Stimulated activated naive B cell treated with anti-CD40 and anti-IgM and Interleukin-4, amounts not matched to agents 10 μg/mL and 1 μg/mL and 100 μg/mL, for 72 hours (primary cell): ENCODE data around the gene BRMS1L.
"Not testable (repeated sequence)": the region's sequence is repeated elsewhere in the genome, so short reads cannot be mapped to it uniquely, and the experiment has no call there.

Experiments
- ATAC-seq, 2 donors: fragments of 150-1000 bp; cut with Tn5 transposase; replicated peaks; 2 replicates each; pipeline ENCODE4 v1.10.0; 2021; ENCODE audit warnings: moderate library complexity in 1 of 2
- DNase-seq: peaks from one replicate; pipeline ENCODE4 v3.0.0; 2021
- H3K27ac Mint-ChIP-seq: one replicate; pipeline ENCODE4 v1.8.0; 2022; ENCODE audit warnings: mild to moderate bottlenecking, mixed read lengths
- H3K27me3 Mint-ChIP-seq, 2 donors: one replicate each; pipeline ENCODE4 v1.8.0; 2022; ENCODE audit warnings: mixed read lengths in 2 of 2
- H3K36me3 Mint-ChIP-seq, 2 donors: one replicate each; pipeline ENCODE4 v1.8.0; 2022; ENCODE audit warnings: mixed read lengths in 2 of 2, mild to moderate bottlenecking in 1 of 2
- H3K4me1 Mint-ChIP-seq, 2 donors: one replicate each; pipeline ENCODE4 v1.8.0; 2022; ENCODE audit warnings: mixed read lengths in 2 of 2, mild to moderate bottlenecking in 1 of 2
- H3K4me3 Mint-ChIP-seq, 2 donors: one replicate each; pipeline ENCODE4 v1.8.0; 2022; ENCODE audit warnings: mild to moderate bottlenecking in 2 of 2, mixed read lengths in 2 of 2, moderate library complexity in 1 of 2
- H3K9me3 Mint-ChIP-seq, 2 donors: one replicate each; pipeline ENCODE4 v1.8.0; 2022; ENCODE audit warnings: mixed read lengths in 2 of 2, mild to moderate bottlenecking in 1 of 2

The BRMS1L gene

GRCh38 chr14:35835208-35835982 lies 9.3 kb downstream of the BRMS1L start:
- Mint-ChIP-seq H3K36me3 (peaks cover 37 to 42% of the 10 kb centered on the region in 2 donors), H3K27me3 (no peaks in the 10 kb centered on the region), H3K4me3 (no peak overlapping the region), H3K9me3 (peaks cover 2 to 7% of the 10 kb centered on the region in 2 donors), H3K4me1 (no peaks in the 10 kb centered on the region), H3K27ac (no peak overlapping the region)
- no peak for DNase-seq
- ATAC-seq, result no peak

DNA sequence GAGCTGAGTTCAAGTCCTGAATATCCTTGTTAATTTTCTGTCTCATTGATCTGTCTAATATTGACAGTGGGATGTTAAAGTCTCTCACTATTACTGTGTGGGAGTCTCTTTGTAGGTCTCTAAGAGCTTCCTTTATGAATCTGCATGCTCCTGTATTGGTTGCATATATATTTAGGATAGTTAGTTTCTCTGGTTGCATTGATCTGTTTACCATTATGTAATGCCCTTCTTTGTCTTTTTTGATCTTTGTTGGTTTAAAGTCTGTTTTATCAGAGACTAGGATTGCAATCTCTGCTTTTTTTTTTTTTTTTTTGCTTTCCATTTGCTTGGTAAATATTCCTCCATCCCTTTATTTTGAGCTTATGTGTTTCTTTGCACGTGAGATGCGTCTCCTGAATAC lies 15.6 kb downstream of the BRMS1L start:
- H3K4me3 Mint-ChIP-seq, H3K4me1 Mint-ChIP-seq, ATAC-seq, DNase-seq, H3K27me3 Mint-ChIP-seq, H3K27ac Mint-ChIP-seq: not testable (repeated sequence)
- Mint-ChIP-seq H3K9me3 (peaks cover 21 to 27% of the 10 kb centered on the region in 2 donors), H3K36me3 (peaks cover 75 to 91% of the 10 kb centered on the region in 2 donors)

GRCh38 chr14:35842245-35842644 lies 16.1 kb downstream of the BRMS1L start:
- not testable (repeated sequence) for DNase-seq, ATAC-seq, H3K27me3 Mint-ChIP-seq

DNA sequence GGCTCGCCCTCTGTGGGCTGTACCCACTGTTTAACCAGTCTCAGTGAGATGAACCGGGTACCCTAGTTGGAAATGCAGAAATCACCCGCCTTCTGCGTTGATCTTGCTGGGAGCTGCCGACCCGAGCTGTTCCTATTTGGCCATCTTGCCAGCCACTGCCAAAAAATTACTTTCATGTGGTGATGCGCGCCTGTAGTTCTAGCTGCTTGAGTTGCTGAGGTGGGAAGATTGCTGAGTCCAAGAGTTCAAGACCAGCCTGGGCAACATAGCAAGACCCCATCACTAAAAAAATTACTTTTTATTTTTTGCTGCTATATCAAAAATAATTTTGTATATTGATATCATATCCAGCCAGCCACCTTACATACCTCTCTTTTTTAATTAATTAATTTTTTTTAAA lies 18.4 kb downstream of the BRMS1L start:
- no peaks in the 10 kb centered on the region for H3K27me3 Mint-ChIP-seq
- ATAC-seq, result no peak
- peaks cover 21 to 23% of the 10 kb centered on the region in 2 donors for H3K9me3 Mint-ChIP-seq
- peaks cover 0 to 5% of the 10 kb centered on the region in 2 donors for H3K4me1 Mint-ChIP-seq
- no peak for DNase-seq
- no peak overlapping the region for H3K27ac Mint-ChIP-seq
- H3K4me3 Mint-ChIP-seq, result no peak overlapping the region
- H3K36me3 Mint-ChIP-seq, result peaks cover 62 to 79% of the 10 kb centered on the region in 2 donors

More at GRCh38 chr14:35842245-35842644, 16.1 kb downstream of the BRMS1L start:
- H3K27ac Mint-ChIP-seq, H3K4me1 Mint-ChIP-seq, H3K4me3 Mint-ChIP-seq: not testable (repeated sequence)
- peaks cover 21 to 27% of the 10 kb centered on the region in 2 donors for H3K9me3 Mint-ChIP-seq
- H3K36me3 Mint-ChIP-seq, result peaks cover 71 to 90% of the 10 kb centered on the region in 2 donors

DNA sequence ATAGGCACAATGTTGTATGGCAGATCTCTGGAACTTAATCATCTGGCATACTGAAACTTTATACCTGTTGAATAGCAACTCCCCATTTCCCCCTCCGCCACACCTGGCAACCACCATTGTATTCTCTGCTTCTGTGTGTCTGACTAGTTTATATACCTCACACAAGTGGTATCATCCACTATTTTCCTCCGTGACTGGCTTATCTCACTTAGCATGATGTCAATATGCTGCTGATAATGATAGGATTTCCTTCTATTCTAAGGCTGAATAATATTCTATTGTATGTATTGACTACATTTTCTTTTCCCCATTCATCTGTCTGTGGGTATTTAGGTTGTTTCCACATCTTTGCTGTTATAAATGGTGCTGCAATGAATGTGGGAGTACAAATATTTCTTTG lies 21.5 kb downstream of the BRMS1L start:
- Mint-ChIP-seq H3K9me3 (peaks cover 5 to 10% of the 10 kb centered on the region in 2 donors), H3K4me3 (no peak overlapping the region), H3K27me3 (no peaks in the 10 kb centered on the region), H3K27ac (no peak overlapping the region), H3K4me1 (peaks cover 0 to 5% of the 10 kb centered on the region in 2 donors), H3K36me3 (peaks cover 52 to 74% of the 10 kb centered on the region in 2 donors)
- DNase-seq, result no peak
- ATAC-seq, result no peak

DNA sequence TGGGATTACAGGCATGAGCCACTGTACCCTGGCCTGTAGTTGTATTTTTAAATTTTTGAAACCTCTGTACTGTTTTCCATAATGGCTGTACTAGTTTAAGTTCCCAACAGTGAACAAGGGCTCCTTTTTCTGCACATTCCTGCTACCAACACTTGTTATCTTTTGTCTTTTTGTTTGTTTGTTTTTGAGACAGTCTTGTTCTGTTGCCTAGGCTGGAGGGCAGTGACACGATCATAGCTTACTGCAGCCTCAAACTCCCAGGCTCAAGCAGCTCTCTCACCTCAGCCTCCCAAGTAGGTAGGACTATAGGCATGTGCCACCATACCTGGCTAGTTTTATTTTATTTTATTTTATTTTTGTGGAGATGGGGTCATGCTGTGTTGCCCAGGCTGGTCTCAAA lies 23.0 kb downstream of the BRMS1L start:
- H3K27ac Mint-ChIP-seq, result no peak overlapping the region
- H3K4me1 Mint-ChIP-seq, result peaks cover 0 to 5% of the 10 kb centered on the region in 2 donors

DNA sequence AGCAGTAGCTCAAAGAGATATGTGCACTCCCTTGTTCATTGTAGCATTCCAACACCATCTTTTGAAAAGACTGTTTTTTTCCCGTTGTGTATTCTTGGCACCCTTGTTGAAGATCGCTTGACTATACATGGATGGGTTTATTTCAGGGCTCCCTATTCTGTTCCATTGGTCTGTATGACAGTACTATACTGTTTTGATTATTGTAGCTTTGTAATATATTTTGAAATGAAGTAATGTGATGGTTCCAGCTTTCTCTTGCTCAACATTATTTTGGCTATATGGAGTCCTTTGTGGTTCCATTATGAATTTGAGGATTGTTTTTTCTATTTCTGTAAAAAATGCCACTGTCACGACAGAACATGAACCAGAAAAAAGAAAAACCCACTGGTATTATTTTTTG lies 25.7 kb downstream of the BRMS1L start:
- DNase-seq, result no peak
- peaks cover 30 to 39% of the 10 kb centered on the region in 2 donors for H3K36me3 Mint-ChIP-seq
- H3K4me1 Mint-ChIP-seq, result peaks cover 13 to 21% of the 10 kb centered on the region in 2 donors
- H3K4me3 Mint-ChIP-seq, result no peak overlapping the region
- no peak for ATAC-seq
- no peak overlapping the region for H3K27ac Mint-ChIP-seq
- peaks cover 1 to 7% of the 10 kb centered on the region in 2 donors for H3K9me3 Mint-ChIP-seq
- no peaks in the 10 kb centered on the region for H3K27me3 Mint-ChIP-seq

More for the DNA sequence above, 23.0 kb downstream of the BRMS1L start:
- peaks cover 43 to 62% of the 10 kb centered on the region in 2 donors for H3K36me3 Mint-ChIP-seq
- no peaks in the 10 kb centered on the region for H3K27me3 Mint-ChIP-seq
- H3K4me3 Mint-ChIP-seq, result no peak overlapping the region
- H3K9me3 Mint-ChIP-seq, result peaks cover 1 to 7% of the 10 kb centered on the region in 2 donors
- DNase-seq, result no peak
- ATAC-seq, result no peak

DNA sequence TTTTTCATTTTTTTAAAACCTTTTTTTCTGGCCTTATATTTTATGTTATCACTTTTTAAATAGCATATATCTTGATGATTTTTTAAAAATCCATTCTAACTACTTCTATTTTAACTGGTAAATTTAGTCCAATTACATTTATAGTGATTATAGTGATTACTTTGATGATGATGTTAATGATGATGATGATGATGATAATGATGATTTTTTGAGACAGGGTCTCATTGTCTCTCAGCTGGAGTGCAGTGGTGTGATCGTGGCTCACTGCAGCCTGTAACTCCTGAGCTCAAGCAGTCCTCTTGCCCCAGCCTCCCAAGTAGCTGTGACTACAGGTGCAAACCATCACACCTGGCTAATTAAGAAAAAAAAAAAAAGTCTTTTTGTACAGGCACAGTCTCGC lies 27.1 kb downstream of the BRMS1L start:
- Mint-ChIP-seq H3K27me3 (no peaks in the 10 kb centered on the region), H3K9me3 (peaks cover 1 to 7% of the 10 kb centered on the region in 2 donors), H3K4me1 (peaks cover 14 to 16% of the 10 kb centered on the region in 2 donors), H3K27ac (no peak overlapping the region), H3K36me3 (peaks cover 30 to 42% of the 10 kb centered on the region in 2 donors), H3K4me3 (no peak overlapping the region)
- no peak for DNase-seq
- ATAC-seq, result no peak

- H3K4me1 Mint-ChIP-seq, result peaks cover 14 to 16% of the 10 kb centered on the region in 2 donors
- peaks cover 28 to 43% of the 10 kb centered on the region in 2 donors for H3K36me3 Mint-ChIP-seq
- no peak for DNase-seq
- peaks cover 1 to 7% of the 10 kb centered on the region in 2 donors for H3K9me3 Mint-ChIP-seq
- ATAC-seq, result no peak
- no peaks in the 10 kb centered on the region for H3K27me3 Mint-ChIP-seq
- no peak overlapping the region for H3K27ac Mint-ChIP-seq
- H3K4me3 Mint-ChIP-seq, result no peak overlapping the region
Observed at GRCh38 chr14:35854696-35855270, 28.6 kb downstream of the BRMS1L start.

GRCh38 chr14:35855876-35856481 lies 29.8 kb downstream of the BRMS1L start:
- peaks cover 16% of the 10 kb centered on the region in 2 donors for H3K4me1 Mint-ChIP-seq
- ATAC-seq (peak; percentile 92 to 94), DNase-seq (no peak)
- H3K9me3 Mint-ChIP-seq, result peaks cover 1 to 7% of the 10 kb centered on the region in 2 donors
- peaks cover 22 to 38% of the 10 kb centered on the region in 2 donors for H3K36me3 Mint-ChIP-seq
- H3K27me3 Mint-ChIP-seq, result no peaks in the 10 kb centered on the region
- H3K27ac Mint-ChIP-seq, result no peak overlapping the region
- no peak overlapping the region for H3K4me3 Mint-ChIP-seq

DNA sequence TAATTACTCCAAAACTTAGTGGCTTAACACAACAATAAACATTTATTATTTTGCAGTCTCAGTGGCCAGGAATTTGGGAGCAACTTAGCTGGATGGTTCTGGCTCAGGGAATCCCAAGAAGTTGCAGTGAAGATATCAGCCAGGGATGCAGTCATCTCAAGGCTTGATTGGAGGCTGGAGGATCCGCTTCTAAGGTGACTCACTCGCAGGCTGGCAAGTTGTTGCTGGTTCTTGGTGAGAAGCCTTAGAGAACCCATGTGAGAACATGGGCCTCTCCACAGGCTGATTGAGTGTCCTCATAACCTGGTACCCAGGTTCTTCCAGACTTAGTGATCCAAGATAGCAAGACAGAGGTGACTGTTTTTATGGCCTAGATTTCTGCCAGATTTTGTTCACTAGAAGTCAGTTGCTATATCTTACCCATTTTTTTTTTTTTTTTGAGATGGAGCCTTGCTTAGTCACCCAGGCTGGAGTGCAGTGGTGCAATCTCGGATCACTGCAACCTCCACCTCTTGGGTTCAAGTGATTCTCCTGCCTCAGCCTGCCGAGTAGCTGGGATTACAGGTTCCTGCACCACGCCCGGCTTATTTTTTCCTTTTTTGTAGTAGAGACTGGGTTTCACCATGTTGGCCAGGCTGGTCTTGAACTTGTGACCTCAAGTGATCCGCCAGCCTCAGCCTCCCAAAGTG lies 32.5 kb downstream of the BRMS1L start:
- H3K36me3 Mint-ChIP-seq, result peaks cover 16 to 34% of the 10 kb centered on the region in 2 donors
- H3K4me1 Mint-ChIP-seq, result peaks cover 16% of the 10 kb centered on the region in 2 donors
- H3K9me3 Mint-ChIP-seq, result no peaks in the 10 kb centered on the region
- ATAC-seq (no peak), DNase-seq (no peak)
- H3K27me3 Mint-ChIP-seq, result no peaks in the 10 kb centered on the region
- no peak overlapping the region for H3K27ac Mint-ChIP-seq
- no peak overlapping the region for H3K4me3 Mint-ChIP-seq

DNA sequence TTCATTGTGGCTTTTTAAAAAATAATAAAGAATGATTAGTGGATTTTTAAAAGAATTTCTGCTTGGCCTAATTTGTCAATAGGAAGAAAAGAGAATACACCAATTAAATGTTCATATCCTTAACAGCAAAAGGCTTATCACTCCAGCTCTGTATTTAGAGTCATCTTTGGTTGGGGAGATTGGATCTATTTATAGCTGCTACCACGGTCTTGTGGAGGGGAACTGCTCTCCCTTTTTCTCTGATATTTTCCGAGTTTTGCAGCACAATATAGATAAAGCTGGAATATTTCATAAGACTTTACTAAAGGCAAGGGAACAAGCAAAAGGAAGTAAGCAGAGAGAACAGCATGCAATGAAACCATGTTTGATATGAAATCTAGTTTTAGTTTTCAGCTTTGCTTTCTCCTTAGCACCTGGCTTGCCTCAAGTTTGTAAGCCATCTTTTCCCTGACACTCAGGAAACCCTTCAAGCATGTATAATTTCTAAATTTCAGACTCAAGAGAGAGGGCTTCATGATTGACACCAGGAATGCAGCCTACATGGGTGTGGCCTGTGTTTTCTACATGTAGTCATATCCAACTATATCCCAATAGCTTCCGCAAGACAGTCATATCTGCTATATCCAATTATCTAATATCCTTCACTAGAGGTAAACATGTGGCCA lies 35.2 kb downstream of the BRMS1L start:
- no peak overlapping the region for H3K27ac Mint-ChIP-seq
- no peak for DNase-seq
- H3K36me3 Mint-ChIP-seq, result peaks cover 27 to 45% of the 10 kb centered on the region in 2 donors
- H3K4me3 Mint-ChIP-seq, result no peak overlapping the region
- no peak for ATAC-seq
- peaks cover 2 to 4% of the 10 kb centered on the region in 2 donors for H3K4me1 Mint-ChIP-seq
- no peaks in the 10 kb centered on the region for H3K9me3 Mint-ChIP-seq
- H3K27me3 Mint-ChIP-seq, result no peaks in the 10 kb centered on the region

DNA sequence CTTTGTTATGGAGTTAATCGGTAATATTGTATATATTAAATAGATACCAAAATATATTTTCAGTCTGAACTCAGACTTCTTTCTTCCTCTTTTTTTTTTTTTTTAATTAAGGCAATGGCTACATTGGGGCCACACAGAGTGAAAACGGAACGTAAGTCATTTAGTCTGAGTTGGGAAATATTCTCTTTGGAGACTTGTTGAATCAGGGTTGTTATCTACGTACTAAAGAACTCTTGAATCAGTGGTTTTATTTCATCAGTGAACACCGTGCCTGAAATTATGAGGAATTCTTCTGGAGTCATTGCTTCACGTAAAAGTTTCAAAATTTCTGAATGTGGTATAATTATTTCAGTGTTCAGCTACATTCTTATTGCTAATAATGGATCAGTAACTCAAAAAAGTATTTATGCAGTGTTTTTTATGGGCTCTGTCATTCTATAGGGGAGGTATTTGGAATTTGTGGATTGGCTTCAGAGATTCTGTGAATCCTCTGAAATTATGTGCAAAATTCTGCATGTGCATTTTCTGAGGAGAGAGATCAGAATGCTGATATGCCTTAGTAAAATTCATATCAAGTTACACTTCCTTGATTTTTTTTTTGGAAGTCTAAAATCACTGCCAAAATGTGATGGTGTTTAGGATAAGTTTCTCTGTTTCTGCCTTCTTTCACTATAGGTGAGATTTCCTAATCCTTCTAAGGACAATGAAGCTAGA lies 39.6 kb downstream of the BRMS1L start:
- H3K4me1 Mint-ChIP-seq, result peaks cover 0 to 1% of the 10 kb centered on the region in 2 donors
- H3K27ac Mint-ChIP-seq, result no peak overlapping the region
- no peaks in the 10 kb centered on the region for H3K9me3 Mint-ChIP-seq
- H3K36me3 Mint-ChIP-seq, result peaks cover 25 to 28% of the 10 kb centered on the region in 2 donors
- no peak overlapping the region for H3K4me3 Mint-ChIP-seq
- ATAC-seq (no peak), DNase-seq (no peak)
- no peaks in the 10 kb centered on the region for H3K27me3 Mint-ChIP-seq
